Activated naive CD4-positive, alpha-beta T cell treated with anti-CD3 and anti-CD28 coated beads for 36 hours (primary cell): ENCODE results near the gene SPATA24. TPM values are rescaled to one million over a fixed set of nuclear protein-coding genes. Genes with fewer than 3 reads are reported as not detected.
"Not testable (repeated sequence)": the region's sequence is repeated elsewhere in the genome, so short reads cannot be mapped to it uniquely, and the experiment has no call there.

Source experiments
- CTCF ChIA-PET: fragments of 350-600 bp; sonication (Branson Sonifier 250); formaldehyde crosslinking; loops from one replicate; lab custom pipeline; 2021; ENCODE audit warnings: antibody characterized with exemption; lab: Charles Lee
- DNase-seq: peaks from one replicate; pipeline ENCODE4 v3.0.0-alpha.2; 2020
- H3K27ac Mint-ChIP-seq: one replicate; pipeline ENCODE4 v1.8.0; 2021; ENCODE audit warnings: mild to moderate bottlenecking, mixed read lengths
- H3K27me3 Mint-ChIP-seq: one replicate; pipeline ENCODE4 v1.8.0; 2021; ENCODE audit warnings: low read depth, mixed read lengths
- H3K36me3 Mint-ChIP-seq: one replicate; pipeline ENCODE4 v1.8.0; 2021; ENCODE audit warnings: low read depth, mixed read lengths
- H3K4me1 Mint-ChIP-seq: one replicate; pipeline ENCODE4 v1.8.0; 2021; ENCODE audit warnings: low read depth, mixed read lengths
- H3K4me3 Mint-ChIP-seq: one replicate; pipeline ENCODE4 v1.8.0; 2021; ENCODE audit warnings: mild to moderate bottlenecking, moderate library complexity, mixed read lengths
- H3K9me3 Mint-ChIP-seq: one replicate; pipeline ENCODE4 v1.8.0; 2021; ENCODE audit warnings: mixed read lengths
- intact Hi-C: fragments of 100-400 bp; cut with micrococcal nuclease; formaldehyde crosslinking; loops from one replicate; pipeline ENCODE4 v1.15.1; 2023
- total RNA-seq, 2 experiments: library from RNA; stranded (reverse); gene quantifications; one replicate each; pipeline ENCODE4 v1.2.3, GENCODE V29; 2021

SPATA24 gene
- total RNA-seq, 2 experiments from 2014 or later = 6.0 to 7.4 TPM

DNA sequence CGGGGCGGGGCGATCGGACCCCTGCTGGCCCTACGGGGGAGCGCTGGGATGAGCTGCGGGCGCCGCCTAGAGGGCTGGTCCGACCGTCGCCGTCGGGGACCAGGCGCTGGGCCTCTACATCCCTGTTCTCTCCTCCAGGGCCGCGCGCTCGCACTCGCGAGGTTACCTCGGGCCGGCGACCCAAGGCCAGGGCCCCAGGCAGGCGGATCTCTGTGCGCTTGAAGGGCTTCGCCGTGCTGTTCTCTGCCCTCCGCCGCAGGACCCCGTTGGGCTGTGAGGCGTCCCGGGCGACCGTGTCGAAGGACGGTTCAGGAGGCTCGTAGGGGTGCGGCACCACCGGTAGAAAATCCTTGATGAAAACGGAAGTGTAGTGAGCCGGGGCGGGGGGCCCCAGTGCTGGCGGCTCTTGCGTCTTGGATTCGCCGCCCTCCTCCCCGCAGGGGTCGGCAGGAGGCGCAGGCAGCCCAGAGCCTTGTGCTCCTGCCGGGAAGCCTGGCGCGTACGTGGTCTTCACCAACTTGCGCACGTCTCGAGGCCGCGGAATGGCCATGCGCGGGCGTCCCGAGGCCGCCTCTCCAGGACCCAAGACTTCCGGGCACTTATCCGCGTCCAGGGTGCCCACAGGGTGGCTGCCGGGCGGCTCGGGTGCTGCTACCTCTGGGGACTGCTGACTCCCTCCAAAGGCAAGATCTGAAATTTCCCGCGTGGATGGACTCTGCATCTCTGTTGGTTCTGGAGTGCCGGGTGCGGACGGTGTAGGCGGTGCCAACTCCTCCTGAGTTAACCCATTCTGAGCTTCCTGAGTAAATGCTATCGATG lies 11.0 kb downstream of the SPATA24 start:
- H3K9me3 Mint-ChIP-seq = no peaks in the 10 kb centered on the region
- CTCF ChIA-PET = interaction anchor here (0.7 to 3.0 kb wide), 5 partner anchors 9 to 116 kb away, joined by 3 to 10 read pairs (median 3); partner anchors contain the start of gene SPATA24
- H3K36me3 Mint-ChIP-seq = peaks cover 1% of the 10 kb centered on the region

DNA sequence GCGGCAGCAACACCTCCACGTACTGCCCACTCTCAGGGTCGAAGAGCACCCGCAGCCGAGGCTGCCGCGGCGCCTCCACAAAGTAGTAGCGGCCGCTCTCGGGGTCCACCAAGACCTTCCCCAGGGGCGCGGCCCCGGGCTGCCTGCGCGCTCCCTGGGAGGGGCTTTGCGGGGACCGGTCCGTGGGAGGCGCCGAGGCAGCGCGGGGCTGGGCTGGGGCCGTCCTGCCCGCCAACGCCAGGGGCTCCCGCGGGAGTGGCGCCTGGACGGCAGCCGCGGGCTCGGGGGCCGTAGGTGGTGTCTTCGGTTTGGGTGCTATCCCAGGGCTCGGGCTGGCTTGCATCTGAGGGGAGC lies 11.6 kb downstream of the SPATA24 start:
- Mint-ChIP-seq H3K4me3 (peak overlapping the region; percentile 89), H3K9me3 (no peaks in the 10 kb centered on the region), H3K36me3 (peaks cover 1% of the 10 kb centered on the region), H3K4me1 (peaks cover 39% of the 10 kb centered on the region), H3K27me3 (no peaks in the 10 kb centered on the region), H3K27ac (no peak overlapping the region)
- CTCF ChIA-PET = interaction anchor here (0.7 to 3.0 kb wide), 4 partner anchors 9 to 116 kb away, joined by 3 to 10 read pairs (median 4); partner anchors contain the start of gene SPATA24
- intact Hi-C loops = loop anchor here (1.0 to 2.0 kb wide), 4 partner anchors 12 to 194 kb away; partner anchors contain the start of genes SIL1 and SPATA24
- no peak for DNase-seq

More for the DNA sequence above, 11.0 kb downstream of the SPATA24 start:
- Mint-ChIP-seq H3K27ac (peak overlapping the region; percentile 78), H3K27me3 (no peaks in the 10 kb centered on the region), H3K4me1 (peaks cover 39% of the 10 kb centered on the region), H3K4me3 (peak overlapping the region; percentile 89)
- intact Hi-C loops = loop anchor here (1.0 to 2.0 kb wide), 5 partner anchors 11 to 194 kb away; partner anchors contain the start of genes PAIP2, SIL1 and SPATA24
- peak; percentile 86 for DNase-seq

DNA sequence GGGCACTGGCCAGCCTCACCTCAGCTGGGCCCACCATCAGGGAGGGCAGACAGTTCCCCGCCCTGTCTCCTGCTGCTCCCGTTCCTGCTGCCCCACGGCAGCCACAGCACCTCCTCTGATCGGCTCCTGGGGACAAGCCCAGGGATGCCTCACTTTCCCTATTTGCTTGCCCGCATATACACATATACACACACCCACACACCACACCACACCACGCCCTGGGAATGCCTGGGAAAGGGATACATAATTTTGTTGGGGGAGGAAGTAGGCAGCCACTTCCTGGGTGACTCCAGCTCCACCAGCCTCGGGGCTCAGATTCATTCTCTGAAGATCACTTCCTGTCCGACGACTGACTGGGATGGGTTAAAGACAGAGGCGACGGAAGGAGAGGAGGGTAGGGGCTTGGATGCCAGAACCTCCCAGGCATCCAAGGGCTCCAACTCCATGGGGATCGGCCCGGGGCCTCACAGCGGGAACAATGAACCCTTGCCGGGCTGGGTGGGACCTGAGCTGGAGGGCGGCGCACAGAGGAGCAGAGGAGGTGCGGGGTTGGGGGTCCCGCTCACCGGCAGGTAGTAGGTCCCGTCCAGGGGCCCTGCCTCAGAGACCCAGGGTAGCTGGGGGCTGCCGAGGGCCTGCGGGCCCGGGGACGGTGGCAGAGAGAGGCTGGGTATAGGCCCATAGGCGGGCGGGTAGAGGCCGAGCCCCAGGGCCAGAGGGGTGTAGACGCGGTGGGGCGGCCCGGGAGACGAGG lies 12.1 kb downstream of the SPATA24 start:
- no peaks in the 10 kb centered on the region for H3K9me3 Mint-ChIP-seq
- H3K27ac Mint-ChIP-seq = peak overlapping the region; percentile 82
- H3K36me3 Mint-ChIP-seq = peaks cover 1% of the 10 kb centered on the region
- CTCF ChIA-PET = interaction anchor here (0.7 to 3.0 kb wide), 6 partner anchors 11 to 121 kb away, joined by 3 to 10 read pairs (median 4); partner anchors contain the start of gene SPATA24
- DNase-seq = peak; percentile 52
- H3K4me3 Mint-ChIP-seq = peak overlapping the region; percentile 83
- peaks cover 36% of the 10 kb centered on the region for H3K4me1 Mint-ChIP-seq
- no peaks in the 10 kb centered on the region for H3K27me3 Mint-ChIP-seq
- intact Hi-C loops = loop anchor here (1.0 to 2.0 kb wide), 5 partner anchors 13 to 193 kb away; partner anchors contain the start of genes MATR3, SIL1 and SPATA24

DNA sequence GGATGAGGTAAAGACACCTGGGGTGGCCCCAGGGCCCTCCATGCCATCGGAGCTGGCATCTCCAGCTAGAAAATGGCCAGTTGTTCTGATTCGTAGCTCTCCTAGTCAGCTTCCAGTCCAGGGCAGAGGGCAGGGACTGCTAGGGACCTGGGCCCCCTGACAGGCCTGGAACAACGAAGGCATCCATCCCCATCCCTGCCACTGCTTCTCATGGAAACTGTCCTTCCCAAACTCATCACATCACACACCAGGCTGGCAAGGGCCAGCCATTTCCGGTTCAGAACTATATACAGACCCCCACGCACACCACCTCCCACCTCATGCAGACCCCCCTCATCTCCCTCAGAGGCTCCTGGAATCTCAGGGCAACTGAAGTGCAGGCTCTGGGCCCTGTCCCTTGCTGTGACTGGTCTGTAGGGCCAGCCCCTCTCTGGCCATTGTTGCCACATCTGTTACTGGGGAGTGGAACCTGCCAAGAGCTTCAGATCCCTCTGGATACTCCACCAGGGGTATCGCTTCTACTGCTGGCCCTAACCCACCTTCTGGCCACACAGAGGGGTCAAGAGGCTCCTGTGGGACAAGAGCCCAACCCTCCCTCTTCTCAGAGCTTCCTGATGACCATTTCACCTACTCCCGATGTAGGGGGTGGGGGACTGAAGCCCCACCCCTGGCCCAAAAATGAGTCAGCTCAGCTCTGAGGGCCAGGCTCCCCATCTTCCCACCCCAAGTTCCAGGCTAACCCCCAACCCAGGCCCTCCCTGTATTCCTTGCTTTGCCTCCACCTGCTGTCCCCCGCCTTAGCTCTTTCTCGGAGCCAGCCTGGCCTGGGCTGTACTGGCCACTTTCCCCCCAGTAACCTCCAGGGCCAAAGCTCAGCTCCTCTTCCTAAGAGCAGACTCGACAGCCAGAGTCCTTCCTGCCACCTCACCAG lies 13.0 kb downstream of the SPATA24 start:
- peaks cover 36% of the 10 kb centered on the region for H3K4me1 Mint-ChIP-seq
- H3K27me3 Mint-ChIP-seq = no peaks in the 10 kb centered on the region
- peaks cover 1% of the 10 kb centered on the region for H3K36me3 Mint-ChIP-seq
- H3K9me3 Mint-ChIP-seq = no peaks in the 10 kb centered on the region
- no peak for DNase-seq
- intact Hi-C loops = loop anchor here (2.0 kb wide), 1 partner anchor 98 kb away; the partner anchor contains the start of gene MATR3
- H3K4me3 Mint-ChIP-seq = peak overlapping the region; percentile 83
- CTCF ChIA-PET = interaction anchor here (1.2 to 3.0 kb wide), 6 partner anchors 12 to 122 kb away, joined by 3 to 10 read pairs (median 4); partner anchors contain the start of gene SPATA24
- peak overlapping the region; percentile 25 for H3K27ac Mint-ChIP-seq

DNA sequence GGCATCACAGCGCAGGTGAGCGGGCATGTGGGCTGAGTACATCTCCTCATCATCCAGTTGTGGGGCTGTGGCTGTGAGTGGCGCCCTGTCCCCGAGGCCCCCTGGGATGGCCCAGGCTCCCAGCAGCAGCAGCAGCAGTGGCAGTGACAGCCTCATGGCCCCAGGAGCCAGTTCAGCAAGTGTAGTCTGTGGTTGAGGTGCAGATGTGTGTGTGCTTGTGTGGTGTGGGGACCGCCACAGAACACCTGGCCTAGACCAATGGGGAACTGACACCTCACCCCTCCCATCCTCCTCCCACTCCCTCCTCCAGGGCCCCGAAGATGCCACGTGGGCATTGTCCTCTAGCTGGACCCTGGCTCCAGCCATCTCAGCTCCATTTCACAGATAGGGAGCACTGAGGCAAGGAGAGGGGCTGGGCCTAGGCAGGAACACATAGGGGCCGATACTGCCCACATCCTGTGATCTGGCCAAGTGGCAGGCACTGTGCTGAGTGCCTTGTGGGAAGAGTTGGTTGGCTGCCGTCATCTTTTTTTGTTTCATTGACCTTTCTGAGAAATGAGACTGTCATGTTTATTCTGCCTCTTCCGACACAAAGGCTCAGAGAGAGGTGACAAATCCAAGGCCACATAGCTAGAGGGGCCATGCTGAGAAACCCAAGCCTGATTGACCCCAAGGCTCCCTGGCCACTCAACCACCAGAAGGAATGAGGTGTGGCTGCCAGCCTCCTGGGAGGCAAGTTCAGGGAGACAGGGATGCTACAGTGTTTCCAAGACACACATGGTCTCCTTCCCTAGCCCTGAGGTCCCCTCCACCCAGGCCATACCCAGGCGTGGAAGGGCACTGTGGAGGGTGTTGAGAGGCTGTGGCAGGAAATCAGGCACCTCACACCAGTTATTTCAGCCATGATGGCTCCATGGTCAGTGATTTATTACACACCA lies 13.9 kb downstream of the SPATA24 start, which contains the start of gene MZB1:
Gene MZB1, minus strand, starts transcription at position 213 of the 938 bp plus-strand sequence. Its CDS starts 57 bp downstream, at position 156.
- DNase-seq = peak; percentile 65
- H3K27ac Mint-ChIP-seq = peak within 1 kb of the TSS; percentile 48
- peak within 1 kb of the TSS; percentile 49 for H3K4me3 Mint-ChIP-seq
- peaks cover 45% of the 10 kb centered on the region for H3K4me1 Mint-ChIP-seq
- no peaks in the 10 kb centered on the region for H3K27me3 Mint-ChIP-seq
- peaks cover under 1% of the 10 kb centered on the region for H3K36me3 Mint-ChIP-seq
- CTCF ChIA-PET = interaction anchor here (1.4 kb wide), 2 partner anchors 26 to 123 kb away, joined by 3 to 5 read pairs; no protein-coding TSS in a partner anchor
- intact Hi-C loops = loop anchor here (2.0 kb wide), 1 partner anchor 97 kb away; the partner anchor contains the start of gene MATR3
- H3K9me3 Mint-ChIP-seq = no peaks in the 10 kb centered on the region

DNA sequence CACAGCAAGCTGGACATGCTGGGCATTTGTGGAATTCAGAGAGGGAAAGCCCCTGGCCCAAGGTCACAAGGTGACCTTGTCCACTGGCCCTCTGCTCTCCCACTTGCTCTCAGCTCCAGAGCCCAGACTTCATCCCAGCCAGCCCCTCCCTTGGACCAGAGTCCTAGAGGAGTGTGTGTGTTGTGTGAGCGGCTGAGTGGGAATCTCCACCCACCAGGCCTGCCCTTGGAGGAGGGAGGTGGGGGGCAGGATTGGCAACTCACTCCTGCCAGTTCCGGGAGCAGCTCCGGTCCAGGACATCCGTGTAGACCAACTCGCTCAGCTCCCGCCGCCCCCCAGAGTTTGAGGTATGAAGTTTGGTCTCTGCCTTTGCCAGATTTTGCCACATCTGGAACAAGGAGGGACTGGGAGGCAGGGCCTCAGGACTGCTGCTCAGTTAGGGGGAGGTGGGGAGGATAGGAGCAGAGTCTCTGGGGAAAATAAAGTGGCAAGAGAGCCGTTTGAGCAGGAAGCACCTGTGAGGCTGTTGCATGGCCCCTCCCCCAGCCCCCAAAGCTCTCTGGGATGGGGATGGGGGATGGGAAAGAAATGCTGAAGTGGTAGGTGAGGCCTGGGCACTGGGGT lies 15.6 kb downstream of the SPATA24 start:
- intact Hi-C loops = no loop called here
- Mint-ChIP-seq H3K9me3 (no peaks in the 10 kb centered on the region), H3K27me3 (no peaks in the 10 kb centered on the region), H3K36me3 (no peaks in the 10 kb centered on the region), H3K4me3 (no peak overlapping the region), H3K4me1 (peaks cover 48% of the 10 kb centered on the region), H3K27ac (no peak overlapping the region)
- no peak for DNase-seq
- CTCF ChIA-PET = interaction anchor here (0.5 to 2.2 kb wide), 3 partner anchors 14 to 263 kb away, joined by 3 to 6 read pairs (median 5); no protein-coding TSS in a partner anchor

DNA sequence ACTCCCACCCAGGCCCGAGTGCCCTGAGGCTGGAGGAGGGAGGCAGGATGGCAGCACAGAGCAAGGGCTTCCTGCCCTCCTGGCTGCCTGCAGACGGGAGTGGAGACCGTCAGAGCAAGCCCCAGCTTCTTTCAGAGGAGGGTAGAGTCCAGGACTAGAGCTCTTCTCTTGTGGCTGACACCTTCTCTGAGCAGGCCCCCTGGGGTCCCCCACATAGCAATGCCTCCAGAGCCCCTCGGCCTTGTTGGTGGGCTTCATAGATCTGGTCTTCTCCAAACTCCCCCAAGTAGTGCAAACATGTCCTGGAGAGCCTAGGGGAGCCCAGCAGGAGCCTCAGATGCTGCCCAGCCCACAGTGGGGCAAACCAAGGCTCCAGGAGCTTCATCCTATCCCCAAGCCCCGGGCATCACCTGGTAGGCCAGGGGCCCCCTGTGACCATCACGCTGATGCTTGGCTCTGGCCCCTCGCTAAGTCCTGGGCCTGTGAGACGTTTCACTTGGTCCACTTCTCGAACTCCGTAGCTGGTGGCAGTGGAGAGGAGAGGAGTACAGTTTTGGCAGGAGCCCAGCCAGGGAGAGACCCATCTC lies 16.2 kb downstream of the SPATA24 start:
- Mint-ChIP-seq H3K27ac (no peak overlapping the region), H3K36me3 (no peaks in the 10 kb centered on the region), H3K9me3 (no peaks in the 10 kb centered on the region), H3K27me3 (no peaks in the 10 kb centered on the region), H3K4me1 (peaks cover 43% of the 10 kb centered on the region), H3K4me3 (no peak overlapping the region)
- DNase-seq = no peak
- CTCF ChIA-PET = interaction anchor here (2.2 kb wide), 1 partner anchor 15 kb away, joined by 6 read pairs; no protein-coding TSS in a partner anchor
- intact Hi-C loops = no loop called here

DNA sequence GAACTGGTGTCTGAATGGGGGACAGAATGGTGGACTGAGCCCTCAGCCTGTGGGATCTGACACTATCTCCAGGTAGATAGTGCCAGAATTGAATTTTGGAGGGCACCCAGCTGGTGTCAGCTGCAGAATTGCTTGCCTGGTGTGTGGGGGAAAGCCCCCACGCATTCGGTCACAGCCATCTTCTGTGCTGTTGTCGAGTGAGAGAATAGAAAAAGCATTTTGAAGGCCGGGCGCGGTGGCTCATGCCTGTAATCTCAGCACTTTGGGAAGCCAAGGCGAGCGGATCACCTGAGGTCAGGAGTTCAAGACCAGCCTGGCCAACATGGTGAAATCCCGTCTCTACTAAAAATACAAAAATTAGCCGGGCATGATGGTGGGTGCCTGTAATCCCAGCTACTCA lies 16.9 kb downstream of the SPATA24 start:
- H3K27ac Mint-ChIP-seq, intact Hi-C loops, H3K27me3 Mint-ChIP-seq, H3K9me3 Mint-ChIP-seq, H3K4me3 Mint-ChIP-seq, DNase-seq, H3K36me3 Mint-ChIP-seq: not testable (repeated sequence)
- CTCF ChIA-PET = interaction anchor here (2.2 kb wide), 1 partner anchor 15 kb away, joined by 6 read pairs; no protein-coding TSS in a partner anchor
- peaks cover 42% of the 10 kb centered on the region for H3K4me1 Mint-ChIP-seq

DNA sequence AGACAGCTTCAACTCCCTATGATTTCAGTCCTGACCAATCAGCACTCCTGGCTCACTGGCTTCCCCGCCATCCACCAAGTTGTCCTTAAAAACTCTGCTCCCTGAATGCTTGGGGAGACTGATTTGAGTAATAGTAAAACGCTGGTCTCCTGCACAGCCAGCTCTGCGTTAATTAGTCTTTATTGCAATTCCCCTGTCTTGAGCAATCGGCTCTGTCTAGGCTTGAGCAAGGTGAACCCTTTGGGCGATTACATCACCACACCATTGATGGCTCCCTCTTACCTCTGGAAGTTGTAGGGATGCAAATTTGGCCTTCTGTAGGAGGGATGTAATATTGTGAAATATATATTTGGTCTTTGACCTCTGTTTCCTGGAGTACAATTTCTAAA lies 17.8 kb downstream of the SPATA24 start:
- H3K27ac Mint-ChIP-seq = no peak overlapping the region
- H3K36me3 Mint-ChIP-seq = no peaks in the 10 kb centered on the region
- CTCF ChIA-PET = interaction anchor here (0.6 to 2.2 kb wide), 2 partner anchors 16 to 125 kb away, joined by 3 to 6 read pairs; no protein-coding TSS in a partner anchor
- peaks cover 35% of the 10 kb centered on the region for H3K4me1 Mint-ChIP-seq
- no peaks in the 10 kb centered on the region for H3K27me3 Mint-ChIP-seq
- intact Hi-C loops = no loop called here
- H3K4me3 Mint-ChIP-seq = no peak overlapping the region
- no peaks in the 10 kb centered on the region for H3K9me3 Mint-ChIP-seq
- no peak for DNase-seq
